Measurements from ENCODE around the gene USP17L18.
"Not testable (repeated sequence)": the region's sequence is repeated elsewhere in the genome, so short reads cannot be mapped to it uniquely, and the experiment has no call there.

GRCh38 chr4:9238461-9238860 lies 10.0 kb upstream of the USP17L18 start:
- not testable (repeated sequence) for TF ChIP-seq TAF1 (IDR thresholded peaks at IDR 0.05; ENCODE audit: low read depth, low read length); POLR2A (IDR thresholded peaks at IDR 0.05; ENCODE audit: low read depth, low read length); POLR2AphosphoS5 (IDR thresholded peaks at IDR 0.05; ENCODE audit: low read depth, low read length); PAX5 (IDR thresholded peaks at IDR 0.05; ENCODE audit: insufficient read depth, low read length, severe bottlenecking); SPI1 (IDR thresholded peaks at IDR 0.05; ENCODE audit: low read depth, low read length)

Measured in GM12891 (cell line).